Osteocyte (in vitro differentiated cells): Measurements from ENCODE around the gene MAP3K14. TPM values are rescaled to one million over a fixed set of nuclear protein-coding genes. Genes with fewer than 3 reads are reported as not detected.

Experiments used
- DNase-seq: peaks from one replicate; pipeline ENCODE4 v3.0.0; 2021; ENCODE audit warnings: mixed read lengths; ENCODE audit not compliant: unreplicated experiment; ENCODE audit errors: extremely low spot score
- H3K27ac Mint-ChIP-seq: one replicate; pipeline ENCODE4 v1.8.0; 2021; ENCODE audit warnings: mild to moderate bottlenecking, mixed read lengths; ENCODE audit not compliant: unreplicated experiment
- H3K27me3 Mint-ChIP-seq: one replicate; pipeline ENCODE4 v1.8.0; 2021; ENCODE audit warnings: mixed read lengths; ENCODE audit not compliant: unreplicated experiment
- H3K36me3 Mint-ChIP-seq: one replicate; pipeline ENCODE4 v1.8.0; 2021; ENCODE audit warnings: mixed read lengths; ENCODE audit not compliant: unreplicated experiment
- H3K4me1 Mint-ChIP-seq: one replicate; pipeline ENCODE4 v1.8.0; 2021; ENCODE audit warnings: mixed read lengths; ENCODE audit not compliant: unreplicated experiment
- H3K4me3 Mint-ChIP-seq: one replicate; pipeline ENCODE4 v1.8.0; 2021; ENCODE audit warnings: mild to moderate bottlenecking, moderate library complexity, mixed read lengths; ENCODE audit not compliant: unreplicated experiment
- H3K9me3 Mint-ChIP-seq: one replicate; pipeline ENCODE4 v1.8.0; 2021; ENCODE audit warnings: mixed read lengths; ENCODE audit not compliant: unreplicated experiment
- CTCF ChIP-seq: fragments of 200-600 bp; sonication (generic); IDR thresholded peaks from 2 replicates; pipeline ENCODE4 v1.5.0; 2021; ENCODE audit warnings: antibody characterized with exemption, mild to moderate bottlenecking, moderate library complexity
- total RNA-seq: library from RNA; stranded (reverse); gene quantifications from 2 replicates; pipeline ENCODE4 v1.2.1, GENCODE V29; 2021

MAP3K14 gene
- total RNA-seq, 1 donor from 2014 or later: 13.2 TPM

- no peak overlapping the region for H3K4me3 Mint-ChIP-seq
- H3K27ac Mint-ChIP-seq: no peak overlapping the region
- no peak for TF ChIP-seq CTCF
These were observed 54.0 kb downstream of the MAP3K14 start for GRCh38 chr17:45262516-45263476.

GRCh38 chr17:45261577-45262515 lies 55.0 kb downstream of the MAP3K14 start, which contains the start of gene SPATA32:
Gene SPATA32, minus strand, starts transcription at chr17:45262094. Its CDS starts 78 bp downstream, at chr17:45262016.
- Mint-ChIP-seq H3K4me1 (peaks cover 7% of the 10 kb centered on the region), H3K27ac (no peak within 1 kb of the TSS), H3K36me3 (peaks cover 17% of the 10 kb centered on the region), H3K27me3 (no peaks in the 10 kb centered on the region), H3K4me3 (no peak within 1 kb of the TSS), H3K9me3 (no peaks in the 10 kb centered on the region)
- TF ChIP-seq CTCF: no peak
- DNase-seq: no peak

More at GRCh38 chr17:45262516-45263476, 54.0 kb downstream of the MAP3K14 start:
- Mint-ChIP-seq H3K9me3 (no peaks in the 10 kb centered on the region), H3K27me3 (no peaks in the 10 kb centered on the region), H3K36me3 (peaks cover 27% of the 10 kb centered on the region), H3K4me1 (peaks cover 7% of the 10 kb centered on the region)
- DNase-seq: no peak

GRCh38 chr17:45260204-45260783 lies 56.5 kb downstream of the MAP3K14 start:
- no peak overlapping the region for H3K27ac Mint-ChIP-seq
- H3K36me3 Mint-ChIP-seq: peaks cover 12% of the 10 kb centered on the region
- no peaks in the 10 kb centered on the region for H3K9me3 Mint-ChIP-seq
- H3K4me1 Mint-ChIP-seq: peaks cover 5% of the 10 kb centered on the region
- no peak for TF ChIP-seq CTCF
- no peak overlapping the region for H3K4me3 Mint-ChIP-seq
- DNase-seq: no peak
- H3K27me3 Mint-ChIP-seq: no peaks in the 10 kb centered on the region

GRCh38 chr17:45258981-45259380 lies 57.8 kb downstream of the MAP3K14 start:
- H3K4me1 Mint-ChIP-seq: peaks cover 5% of the 10 kb centered on the region
- no peaks in the 10 kb centered on the region for H3K9me3 Mint-ChIP-seq

More at GRCh38 chr17:45258981-45259380, 57.8 kb downstream of the MAP3K14 start:
- no peak for TF ChIP-seq CTCF
- DNase-seq: no peak
- Mint-ChIP-seq H3K27ac (no peak overlapping the region), H3K4me3 (no peak overlapping the region), H3K27me3 (no peaks in the 10 kb centered on the region), H3K36me3 (peaks cover 4% of the 10 kb centered on the region)
